ENCODE data around the gene PCDHGA9.
"Not testable (repeated sequence)": the region's sequence is repeated elsewhere in the genome, so short reads cannot be mapped to it uniquely, and the experiment has no call there.

PCDHGA9 gene

GRCh38 chr5:141383345-141383744, 19.2 kb upstream of the PCDHGA9 start:
- DNase-seq (ENCODE audit: low spot score) (no peak), FAIRE-seq (no peak)

DNA sequence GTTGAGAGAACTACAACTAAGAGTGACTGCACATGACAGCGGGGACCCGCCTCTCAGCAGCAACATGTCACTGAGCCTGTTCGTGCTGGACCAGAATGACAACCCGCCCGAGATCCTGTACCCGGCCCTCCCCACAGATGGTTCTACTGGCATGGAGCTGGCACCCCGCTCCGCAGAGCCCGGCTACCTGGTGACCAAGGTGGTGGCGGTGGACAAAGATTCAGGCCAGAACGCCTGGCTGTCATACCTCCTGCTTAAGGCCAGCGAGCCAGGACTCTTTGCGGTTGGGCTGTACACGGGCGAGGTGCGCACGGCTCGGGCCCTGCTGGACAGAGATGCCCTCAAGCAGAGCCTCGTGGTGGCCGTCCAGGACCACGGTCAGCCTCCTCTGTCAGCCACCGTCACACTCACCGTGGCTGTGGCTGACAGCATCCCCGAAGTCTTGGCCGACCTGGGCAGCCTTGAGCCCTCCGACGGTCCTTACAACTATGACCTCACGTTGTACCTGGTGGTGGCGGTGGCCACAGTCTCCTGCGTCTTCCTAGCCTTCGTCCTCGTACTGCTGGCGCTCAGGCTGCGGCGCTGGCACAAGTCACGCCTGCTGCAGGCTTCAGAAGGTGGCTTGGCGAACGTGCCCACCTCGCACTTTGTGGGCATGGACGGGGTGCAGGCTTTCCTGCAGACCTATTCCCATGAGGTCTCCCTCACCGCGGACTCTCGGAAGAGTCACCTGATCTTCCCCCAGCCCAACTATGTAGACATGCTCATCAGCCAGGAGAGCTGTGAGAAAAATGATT, 17.9 kb upstream of the PCDHGA9 start:
- no peak for FAIRE-seq
- no peak for DNase-seq (ENCODE audit: low spot score)

GRCh38 chr5:141387557-141388311, 14.8 kb upstream of the PCDHGA9 start, which contains the start of gene PCDHGB4:
TSS of gene PCDHGB4 (plus strand) at chr5:141387698. CDS start at chr5:141387885, 187 bp downstream.
- peak; percentile 14 for DNase-seq (ENCODE audit: low spot score)
- peak; percentile 20 for FAIRE-seq

- no peak for DNase-seq (ENCODE audit: low spot score)
These were observed 13.9 kb upstream of the PCDHGA9 start for GRCh38 chr5:141388661-141389060.

GRCh38 chr5:141389153-141390042, 13.2 kb upstream of the PCDHGA9 start:
- FAIRE-seq: no peak
- DNase-seq (ENCODE audit: low spot score): no peak

More at GRCh38 chr5:141388661-141389060, 13.9 kb upstream of the PCDHGA9 start:
- FAIRE-seq: no peak

GRCh38 chr5:141392429-141393198, 10.0 kb upstream of the PCDHGA9 start, which contains the start of gene PCDHGA8:
TSS of gene PCDHGA8 (plus strand) at chr5:141392633. CDS start at chr5:141392814, 181 bp downstream.
- DNase-seq (ENCODE audit: low spot score) (no peak), FAIRE-seq (no peak)

GRCh38 chr5:141393267-141393666, 9.3 kb upstream of the PCDHGA9 start:
- no peak for DNase-seq (ENCODE audit: low spot score)
- no peak for FAIRE-seq

- DNase-seq (ENCODE audit: low spot score); FAIRE-seq: not testable (repeated sequence)
These were observed 8.0 kb upstream of the PCDHGA9 start for GRCh38 chr5:141394401-141395187.

DNA sequence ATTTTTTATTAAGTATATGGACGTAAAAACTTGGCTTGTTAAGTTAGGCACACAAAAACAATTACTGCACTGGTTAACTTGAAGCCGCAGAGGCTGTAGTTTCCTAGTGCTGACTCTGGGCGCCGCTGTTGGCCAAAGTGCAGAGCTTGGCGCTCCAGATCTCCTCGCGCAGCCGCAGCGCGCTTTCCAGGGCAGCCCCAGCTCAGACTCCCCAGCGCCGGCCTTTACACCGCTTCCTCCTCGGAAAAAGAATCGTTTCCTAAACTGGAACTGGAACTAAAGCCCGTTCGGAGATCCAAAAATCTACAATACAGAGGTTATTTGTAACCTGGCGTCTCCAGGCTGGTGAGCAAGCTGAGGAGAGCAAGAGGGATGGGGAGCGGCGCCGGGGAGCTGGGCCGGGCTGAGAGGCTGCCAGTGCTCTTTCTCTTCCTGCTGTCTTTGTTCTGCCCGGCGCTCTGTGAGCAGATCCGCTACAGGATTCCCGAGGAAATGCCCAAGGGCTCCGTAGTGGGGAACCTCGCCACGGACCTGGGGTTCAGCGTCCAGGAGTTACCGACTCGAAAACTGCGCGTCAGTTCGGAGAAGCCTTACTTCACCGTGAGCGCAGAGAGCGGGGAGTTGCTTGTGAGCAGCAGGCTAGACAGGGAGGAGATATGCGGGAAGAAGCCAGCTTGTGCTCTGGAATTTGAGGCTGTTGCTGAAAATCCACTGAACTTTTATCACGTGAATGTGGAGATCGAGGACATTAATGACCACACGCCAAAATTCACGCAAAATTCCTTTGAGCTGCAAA, 4.6 kb upstream of the PCDHGA9 start, which contains the start of gene PCDHGB5:
Gene PCDHGB5, plus strand, starts transcription at position 192 of the 796 bp plus-strand sequence. Its CDS starts 181 bp downstream, at position 373.
- not testable (repeated sequence) for FAIRE-seq
- DNase-seq (ENCODE audit: low spot score): peak; percentile 12

DNA sequence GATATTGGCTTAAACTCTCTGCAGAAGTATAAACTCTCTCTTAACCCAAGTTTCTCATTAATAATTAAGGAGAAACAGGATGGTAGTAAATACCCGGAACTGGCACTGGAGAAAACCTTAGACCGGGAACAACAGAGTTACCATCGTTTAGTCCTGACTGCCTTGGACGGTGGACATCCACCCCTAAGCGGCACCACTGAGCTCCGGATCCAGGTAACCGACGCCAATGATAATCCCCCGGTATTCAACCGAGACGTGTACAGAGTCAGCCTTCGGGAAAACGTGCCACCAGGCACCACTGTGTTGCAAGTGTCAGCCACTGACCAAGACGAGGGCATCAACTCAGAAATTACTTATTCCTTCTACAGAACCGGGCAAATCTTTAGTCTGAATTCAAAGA, 4.0 kb upstream of the PCDHGA9 start:
- FAIRE-seq: no peak
- DNase-seq (ENCODE audit: low spot score): no peak

DNA sequence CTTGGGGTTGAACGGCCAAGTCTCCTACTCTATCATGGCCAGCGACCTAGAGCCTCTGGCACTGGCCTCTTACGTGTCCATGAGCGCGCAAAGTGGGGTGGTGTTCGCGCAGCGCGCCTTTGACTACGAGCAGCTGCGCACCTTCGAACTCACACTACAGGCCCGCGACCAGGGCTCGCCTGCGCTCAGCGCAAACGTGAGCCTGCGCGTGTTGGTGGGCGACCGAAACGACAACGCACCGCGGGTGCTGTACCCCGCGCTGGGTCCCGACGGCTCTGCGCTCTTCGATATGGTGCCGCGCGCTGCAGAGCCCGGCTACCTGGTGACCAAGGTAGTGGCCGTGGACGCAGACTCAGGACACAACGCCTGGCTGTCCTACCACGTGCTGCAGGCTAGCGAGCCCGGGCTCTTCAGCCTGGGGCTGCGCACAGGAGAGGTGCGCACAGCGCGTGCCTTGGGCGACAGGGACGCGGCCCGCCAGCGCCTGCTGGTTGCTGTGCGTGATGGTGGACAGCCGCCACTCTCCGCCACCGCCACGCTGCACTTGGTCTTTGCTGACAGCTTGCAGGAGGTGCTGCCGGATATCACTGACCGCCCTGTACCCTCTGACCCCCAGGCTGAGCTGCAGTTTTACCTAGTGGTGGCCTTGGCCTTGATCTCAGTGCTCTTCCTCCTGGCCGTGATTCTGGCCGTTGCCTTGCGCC, 2.9 kb upstream of the PCDHGA9 start:
- no peak for DNase-seq (ENCODE audit: low spot score)
- FAIRE-seq: no peak

DNA sequence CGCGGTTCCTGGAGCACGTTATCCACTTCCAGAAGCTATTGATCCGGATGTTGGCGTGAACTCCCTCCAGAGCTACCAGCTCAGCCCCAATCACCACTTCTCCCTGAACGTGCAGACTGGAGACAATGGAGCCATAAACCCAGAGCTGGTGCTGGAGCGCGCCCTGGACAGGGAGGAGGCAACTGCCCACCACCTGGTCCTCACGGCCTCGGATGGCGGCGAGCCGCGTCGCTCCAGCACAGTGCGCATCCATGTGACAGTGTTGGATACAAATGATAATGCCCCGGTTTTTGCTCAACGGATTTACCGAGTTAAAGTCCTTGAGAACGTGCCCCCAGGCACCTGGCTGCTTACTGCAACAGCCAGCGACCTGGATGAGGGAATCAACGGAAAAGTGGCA, 809 bp downstream of the PCDHGA9 start:
- DNase-seq (ENCODE audit: low spot score) (no peak), FAIRE-seq (no peak)

- FAIRE-seq; DNase-seq (ENCODE audit: low spot score): not testable (repeated sequence)
These were observed 5.4 kb downstream of the PCDHGA9 start, which contains the start of gene PCDHGB6 for GRCh38 chr5:141407790-141408505. TSS of gene PCDHGB6 (plus strand) at chr5:141408021. CDS start at chr5:141408203, 182 bp downstream.

DNA sequence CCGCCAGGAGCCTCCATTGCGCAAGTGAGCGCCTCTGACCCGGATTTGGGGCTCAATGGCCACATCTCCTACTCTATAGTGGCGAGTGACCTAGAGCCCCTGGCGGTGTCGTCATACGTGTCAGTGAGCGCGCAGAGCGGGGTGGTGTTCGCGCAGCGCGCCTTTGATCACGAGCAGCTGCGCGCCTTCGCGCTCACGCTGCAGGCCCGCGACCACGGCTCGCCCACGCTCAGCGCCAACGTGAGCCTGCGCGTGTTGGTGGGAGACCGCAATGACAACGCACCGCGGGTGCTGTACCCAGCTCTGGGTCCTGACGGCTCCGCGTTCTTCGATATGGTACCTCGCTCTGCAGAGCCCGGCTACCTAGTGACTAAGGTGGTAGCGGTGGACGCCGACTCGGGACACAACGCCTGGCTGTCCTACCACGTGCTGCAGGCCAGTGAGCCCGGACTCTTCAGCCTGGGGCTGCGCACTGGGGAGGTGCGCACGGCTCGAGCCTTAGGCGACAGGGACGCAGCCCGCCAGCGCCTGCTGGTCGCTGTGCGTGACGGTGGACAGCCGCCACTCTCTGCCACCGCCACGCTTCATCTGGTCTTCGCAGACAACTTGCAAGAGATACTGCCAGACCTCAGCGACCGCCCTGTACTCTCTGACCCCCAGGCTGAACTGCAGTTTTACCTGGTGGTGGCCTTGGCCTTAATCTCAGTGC, 7.2 kb downstream of the PCDHGA9 start:
- DNase-seq (ENCODE audit: low spot score) (no peak), FAIRE-seq (no peak)

DNA sequence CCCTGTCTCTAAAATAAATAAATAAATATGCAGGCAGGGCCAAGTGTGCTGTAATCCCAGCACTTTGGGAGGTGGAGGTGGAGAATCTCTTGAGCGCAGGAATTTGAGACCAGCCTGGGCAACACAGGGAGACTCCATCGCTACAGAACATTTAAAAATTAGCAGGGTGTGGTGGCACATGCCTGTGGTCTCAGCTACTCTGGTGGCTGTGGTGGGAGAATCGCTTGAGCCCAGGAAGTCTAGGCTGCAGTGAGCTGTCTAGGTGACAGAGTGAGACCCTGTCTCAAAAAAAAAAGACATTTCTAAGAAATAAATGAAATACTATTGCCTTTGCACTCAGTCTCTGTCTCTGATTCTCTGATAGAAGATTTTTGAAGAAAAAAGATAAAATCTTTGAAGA, 9.0 kb downstream of the PCDHGA9 start:
- no peak for FAIRE-seq

GRCh38 chr5:141412854-141413539, 10.4 kb downstream of the PCDHGA9 start, which contains the start of gene PCDHGA10:
TSS of gene PCDHGA10 (plus strand) at chr5:141412987. CDS start at chr5:141413176, 189 bp downstream.
- FAIRE-seq (no peak), DNase-seq (ENCODE audit: low spot score) (peak; percentile 24)

More for the DNA sequence above, 9.0 kb downstream of the PCDHGA9 start:
- DNase-seq (ENCODE audit: low spot score): no peak
